GM23338 (cell line): ENCODE data around the gene FRAS1. TPM values are rescaled to one million over a fixed set of nuclear protein-coding genes. Genes with fewer than 3 reads are reported as not detected.

Source experiments
- ATAC-seq: fragments of 200-7000 bp; cut with Tn5 transposase; 3 replicates; pipeline ENCODE4 v1.9.1; 2020
- DNase-seq: peaks from one replicate; pipeline ENCODE4 v3.0.0-alpha.2; 2015; ENCODE audit warnings: low spot score
- H2AFZ ChIP-seq: fragments of 200-600 bp; sonication (generic); 2 replicates; pipeline ENCODE4 v1.8.0; 2016; ENCODE audit warnings: antibody characterized with exemption, mild to moderate bottlenecking, moderate library complexity
- H3F3A ChIP-seq: fragments of 200-600 bp; sonication (generic); replicated peaks from 2 replicates; pipeline ENCODE4 v1.8.0; 2017; ENCODE audit warnings: antibody characterized with exemption, mixed run types, low read depth
- H3K27ac ChIP-seq: fragments of 200-600 bp; sonication (generic); 2 replicates; pipeline ENCODE4 v1.6.1; 2016; ENCODE audit warnings: low read depth
- H3K27me3 ChIP-seq: fragments of 200-600 bp; sonication (generic); 2 replicates; pipeline ENCODE4 v1.8.0; 2016; ENCODE audit warnings: mild to moderate bottlenecking, mixed run types, moderate library complexity; ENCODE audit not compliant: insufficient read depth
- H3K36me3 ChIP-seq: fragments of 200-600 bp; sonication (generic); 2 replicates; pipeline ENCODE4 v1.8.0; 2016; ENCODE audit warnings: mild to moderate bottlenecking; ENCODE audit not compliant: insufficient read depth
- H3K4me1 ChIP-seq: fragments of 200-600 bp; sonication (generic); 2 replicates; pipeline ENCODE4 v1.8.0; 2016; ENCODE audit warnings: mild to moderate bottlenecking, moderate library complexity; ENCODE audit not compliant: insufficient read depth
- H3K4me2 ChIP-seq: fragments of 200-600 bp; sonication (generic); 2 replicates; pipeline ENCODE4 v1.7.1; 2017; ENCODE audit warnings: mixed run types
- H3K4me3 ChIP-seq: fragments of 200-600 bp; sonication (generic); 2 replicates; pipeline ENCODE4 v1.6.1; 2016; ENCODE audit warnings: mixed run types
- H3K79me2 ChIP-seq: fragments of 200-600 bp; sonication (generic); replicated peaks from 2 replicates; pipeline ENCODE4 v1.8.0; 2017; ENCODE audit warnings: mild to moderate bottlenecking; ENCODE audit not compliant: insufficient read depth
- H3K9me2 ChIP-seq: fragments of 200-600 bp; sonication (generic); 2 replicates; pipeline ENCODE4 v1.8.0; 2017; ENCODE audit not compliant: insufficient read depth
- H4K20me1 ChIP-seq: fragments of 200-600 bp; sonication (generic); replicated peaks from 2 replicates; pipeline ENCODE4 v1.8.0; 2017; ENCODE audit warnings: mild to moderate bottlenecking; ENCODE audit not compliant: insufficient read depth
- H3K27ac Mint-ChIP-seq: 2 replicates; pipeline ENCODE4 v1.8.0; 2020; ENCODE audit warnings: inconsistent platforms, mild to moderate bottlenecking, moderate library complexity, mixed read lengths
- H3K27me3 Mint-ChIP-seq: 3 replicates; pipeline ENCODE4 v1.8.0; 2022; ENCODE audit warnings: low read depth, mild to moderate bottlenecking, moderate library complexity, mixed read lengths, inconsistent platforms; ENCODE audit not compliant: insufficient read depth, poor library complexity
- H3K36me3 Mint-ChIP-seq: 3 replicates; pipeline ENCODE4 v1.8.0; 2021; ENCODE audit warnings: low read depth, mild to moderate bottlenecking, inconsistent platforms, moderate library complexity, mixed read lengths
- H3K4me1 Mint-ChIP-seq: 3 replicates; pipeline ENCODE4 v1.8.0; 2020; ENCODE audit warnings: mild to moderate bottlenecking, inconsistent platforms, mixed read lengths
- H3K4me3 Mint-ChIP-seq: 3 replicates; pipeline ENCODE4 v1.8.0; 2021; ENCODE audit warnings: moderate library complexity, mild to moderate bottlenecking, inconsistent platforms, mixed read lengths
- H3K9me3 Mint-ChIP-seq: 3 replicates; pipeline ENCODE4 v1.8.0; 2020; ENCODE audit warnings: moderate library complexity, mild to moderate bottlenecking, inconsistent platforms, mixed read lengths
- CREB1 ChIP-seq: fragments of 250-450 bp; sonication (Bioruptor Pico); IDR thresholded peaks from 2 replicates; pipeline ENCODE4 v1.5.0; 2020; ENCODE audit warnings: low read depth, mild to moderate bottlenecking, moderate library complexity
- EZH2 ChIP-seq: fragments of 200-600 bp; sonication (generic); IDR thresholded peaks from one replicate; pipeline ENCODE4 v1.8.0; 2017; ENCODE audit warnings: antibody characterized with exemption, mild to moderate bottlenecking, low read depth; ENCODE audit not compliant: unreplicated experiment
- EZH2phosphoT487 ChIP-seq: fragments of 200-600 bp; sonication (generic); IDR thresholded peaks from one replicate; pipeline ENCODE4 v1.8.1; 2018; ENCODE audit warnings: antibody characterized with exemption; ENCODE audit not compliant: unreplicated experiment
- JUNB ChIP-seq: IDR thresholded peaks from one replicate; pipeline ENCODE4 v1.6.1; 2016; ENCODE audit warnings: antibody characterized with exemption; ENCODE audit not compliant: unreplicated experiment
- NANOG ChIP-seq: IDR thresholded peaks from 2 replicates; pipeline ENCODE4 v1.6.1; 2016; ENCODE audit warnings: antibody characterized with exemption, borderline replicate concordance
- POLR2AphosphoS5 ChIP-seq: IDR thresholded peaks from 2 replicates; pipeline ENCODE4 v1.6.1; 2016; ENCODE audit warnings: antibody characterized with exemption, low read depth
- STAT1 ChIP-seq: IDR thresholded peaks from one replicate; pipeline ENCODE4 v1.6.1; 2016; ENCODE audit warnings: antibody characterized with exemption; ENCODE audit not compliant: unreplicated experiment
- ZNF114 ChIP-seq: fragments of 250-450 bp; sonication (Bioruptor Pico); IDR thresholded peaks from 2 replicates; pipeline ENCODE4 v1.5.0; 2020; ENCODE audit warnings: mild to moderate bottlenecking, moderate library complexity
- ZNF331 ChIP-seq: fragments of 250-450 bp; sonication (Bioruptor Pico); IDR thresholded peaks from 2 replicates; pipeline ENCODE4 v1.5.0; 2020; ENCODE audit warnings: low read depth, mild to moderate bottlenecking, moderate library complexity
- ZNF462 ChIP-seq: fragments of 250-450 bp; sonication (Bioruptor Pico); IDR thresholded peaks from 2 replicates; pipeline ENCODE4 v1.5.0; 2020; ENCODE audit warnings: mild to moderate bottlenecking, moderate library complexity
- polyA plus RNA-seq: library from polyadenylated mRNA; unstranded; fragments of >200 nt; fragmentation: Nextera tagmentation; extraction: Ambion mirVana; gene quantifications from 2 replicates; pipeline ENCODE4 v1.2.1, GENCODE V29; 2016
- total RNA-seq: library from RNA; depleted of rRNA; stranded (reverse); fragments of >200 nt; shearing (Covaris generic); gene quantifications from 2 replicates; pipeline ENCODE4 v1.2.3, GENCODE V29; 2014
- TF ChIP-seq, protein P1 (sequence below), 2 experiments: fragments of 200-600 bp in 1 of 2; sonication (generic) in 1 of 2; conservative IDR thresholded peaks; 2 replicates each; pipeline versions ENCODE4 v1.5.1 to v1.6.1; 2016 to 2017; ENCODE audit warnings: antibody characterized with exemption in 2 of 2, low read depth in 2 of 2, mild to moderate bottlenecking in 2 of 2, moderate library complexity in 1 of 2
- TF ChIP-seq, protein P2 (sequence below): IDR thresholded peaks from 2 replicates; pipeline ENCODE4 v1.6.1; 2016; ENCODE audit warnings: antibody characterized with exemption
- TF ChIP-seq, protein P3 (sequence below): IDR thresholded peaks from one replicate; pipeline ENCODE4 v1.6.1; 2018; ENCODE audit warnings: antibody characterized with exemption; ENCODE audit not compliant: unreplicated experiment

Gene FRAS1
- total and polyA plus RNA-seq, 2 experiments from 2014 or later = 12.4 to 108 TPM

GRCh38 chr4:78561677-78562076 is 504.6 kb downstream of the FRAS1 start:
- Mint-ChIP-seq H3K4me3 (no peak overlapping the region), H3K4me1 (peaks cover 49% of the 10 kb centered on the region), H3K36me3 (peaks cover 5% of the 10 kb centered on the region; the same call in 1 of the 3 replicates), H3K27me3 (peaks cover 2% of the 10 kb centered on the region), H3K9me3 (no peaks in the 10 kb centered on the region), H3K27ac (no peak overlapping the region)
- peaks cover 39% of the 10 kb centered on the region for H3K4me1 ChIP-seq
- no peak overlapping the region for H3K4me3 ChIP-seq
- ATAC-seq (no peak), DNase-seq (no peak)
- no peaks in the 10 kb centered on the region for H3K27me3 ChIP-seq
- no peaks in the 10 kb centered on the region for H4K20me1 ChIP-seq
- no peaks in the 10 kb centered on the region for H3K79me2 ChIP-seq
- H2AFZ ChIP-seq = no peak overlapping the region
- H3K9me2 ChIP-seq = no peaks in the 10 kb centered on the region
- no peak for TF ChIP-seq ZNF114 (CRISPR knock-in tag)
- no peak for TF ChIP-seq JUNB
- TF ChIP-seq, protein P1, sequence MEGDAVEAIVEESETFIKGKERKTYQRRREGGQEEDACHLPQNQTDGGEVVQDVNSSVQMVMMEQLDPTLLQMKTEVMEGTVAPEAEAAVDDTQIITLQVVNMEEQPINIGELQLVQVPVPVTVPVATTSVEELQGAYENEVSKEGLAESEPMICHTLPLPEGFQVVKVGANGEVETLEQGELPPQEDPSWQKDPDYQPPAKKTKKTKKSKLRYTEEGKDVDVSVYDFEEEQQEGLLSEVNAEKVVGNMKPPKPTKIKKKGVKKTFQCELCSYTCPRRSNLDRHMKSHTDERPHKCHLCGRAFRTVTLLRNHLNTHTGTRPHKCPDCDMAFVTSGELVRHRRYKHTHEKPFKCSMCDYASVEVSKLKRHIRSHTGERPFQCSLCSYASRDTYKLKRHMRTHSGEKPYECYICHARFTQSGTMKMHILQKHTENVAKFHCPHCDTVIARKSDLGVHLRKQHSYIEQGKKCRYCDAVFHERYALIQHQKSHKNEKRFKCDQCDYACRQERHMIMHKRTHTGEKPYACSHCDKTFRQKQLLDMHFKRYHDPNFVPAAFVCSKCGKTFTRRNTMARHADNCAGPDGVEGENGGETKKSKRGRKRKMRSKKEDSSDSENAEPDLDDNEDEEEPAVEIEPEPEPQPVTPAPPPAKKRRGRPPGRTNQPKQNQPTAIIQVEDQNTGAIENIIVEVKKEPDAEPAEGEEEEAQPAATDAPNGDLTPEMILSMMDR (conservative IDR thresholded peaks at IDR 0.05; ENCODE audit: low read depth in 2 of 2) = no peak
- TF ChIP-seq, protein P2, sequence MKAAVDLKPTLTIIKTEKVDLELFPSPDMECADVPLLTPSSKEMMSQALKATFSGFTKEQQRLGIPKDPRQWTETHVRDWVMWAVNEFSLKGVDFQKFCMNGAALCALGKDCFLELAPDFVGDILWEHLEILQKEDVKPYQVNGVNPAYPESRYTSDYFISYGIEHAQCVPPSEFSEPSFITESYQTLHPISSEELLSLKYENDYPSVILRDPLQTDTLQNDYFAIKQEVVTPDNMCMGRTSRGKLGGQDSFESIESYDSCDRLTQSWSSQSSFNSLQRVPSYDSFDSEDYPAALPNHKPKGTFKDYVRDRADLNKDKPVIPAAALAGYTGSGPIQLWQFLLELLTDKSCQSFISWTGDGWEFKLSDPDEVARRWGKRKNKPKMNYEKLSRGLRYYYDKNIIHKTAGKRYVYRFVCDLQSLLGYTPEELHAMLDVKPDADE = no peak
- TF ChIP-seq, protein P3, sequence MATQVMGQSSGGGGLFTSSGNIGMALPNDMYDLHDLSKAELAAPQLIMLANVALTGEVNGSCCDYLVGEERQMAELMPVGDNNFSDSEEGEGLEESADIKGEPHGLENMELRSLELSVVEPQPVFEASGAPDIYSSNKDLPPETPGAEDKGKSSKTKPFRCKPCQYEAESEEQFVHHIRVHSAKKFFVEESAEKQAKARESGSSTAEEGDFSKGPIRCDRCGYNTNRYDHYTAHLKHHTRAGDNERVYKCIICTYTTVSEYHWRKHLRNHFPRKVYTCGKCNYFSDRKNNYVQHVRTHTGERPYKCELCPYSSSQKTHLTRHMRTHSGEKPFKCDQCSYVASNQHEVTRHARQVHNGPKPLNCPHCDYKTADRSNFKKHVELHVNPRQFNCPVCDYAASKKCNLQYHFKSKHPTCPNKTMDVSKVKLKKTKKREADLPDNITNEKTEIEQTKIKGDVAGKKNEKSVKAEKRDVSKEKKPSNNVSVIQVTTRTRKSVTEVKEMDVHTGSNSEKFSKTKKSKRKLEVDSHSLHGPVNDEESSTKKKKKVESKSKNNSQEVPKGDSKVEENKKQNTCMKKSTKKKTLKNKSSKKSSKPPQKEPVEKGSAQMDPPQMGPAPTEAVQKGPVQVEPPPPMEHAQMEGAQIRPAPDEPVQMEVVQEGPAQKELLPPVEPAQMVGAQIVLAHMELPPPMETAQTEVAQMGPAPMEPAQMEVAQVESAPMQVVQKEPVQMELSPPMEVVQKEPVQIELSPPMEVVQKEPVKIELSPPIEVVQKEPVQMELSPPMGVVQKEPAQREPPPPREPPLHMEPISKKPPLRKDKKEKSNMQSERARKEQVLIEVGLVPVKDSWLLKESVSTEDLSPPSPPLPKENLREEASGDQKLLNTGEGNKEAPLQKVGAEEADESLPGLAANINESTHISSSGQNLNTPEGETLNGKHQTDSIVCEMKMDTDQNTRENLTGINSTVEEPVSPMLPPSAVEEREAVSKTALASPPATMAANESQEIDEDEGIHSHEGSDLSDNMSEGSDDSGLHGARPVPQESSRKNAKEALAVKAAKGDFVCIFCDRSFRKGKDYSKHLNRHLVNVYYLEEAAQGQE = no peak
- TF ChIP-seq ZNF462 (CRISPR knock-in tag) = no peak
- TF ChIP-seq NANOG = no peak
- TF ChIP-seq ZNF331 (CRISPR knock-in tag) = no peak
- no peak for TF ChIP-seq EZH2phosphoT487
- TF ChIP-seq STAT1 = no peak
- no peak for TF ChIP-seq CREB1 (CRISPR knock-in tag)
- TF ChIP-seq EZH2 = no peak
- TF ChIP-seq POLR2AphosphoS5 = no peak
- H3K27ac ChIP-seq = 0 out of 2 replicates have a peak overlapping the region, but pooled peaks have one; percentile 5
- peak overlapping the region; percentile 1; the same call in 1 of the 2 replicates for H3K4me2 ChIP-seq
- H3F3A ChIP-seq = no peaks in the 10 kb centered on the region
- no peaks in the 10 kb centered on the region for H3K36me3 ChIP-seq
